ENCODE measurements around the gene TMTC2. TPM values are rescaled to one million over a fixed set of nuclear protein-coding genes. Genes with fewer than 3 reads are reported as not detected.

The TMTC2 gene
- total RNA-seq, 6 experiments from 2014 or later, result 0.75 to 3.2 (median 1.1) TPM

- Mint-ChIP-seq H3K4me1 (ENCODE audit: low read depth) (no peaks in the 10 kb centered on the region), H3K36me3 (ENCODE audit: low read depth) (no peaks in the 10 kb centered on the region), H3K27ac (no peak overlapping the region), H3K4me3 (no peak overlapping the region), H3K27me3 (ENCODE audit: insufficient read depth) (no peaks in the 10 kb centered on the region; the same call in 1 of the 2 replicates), H3K9me3 (peaks cover 17% of the 10 kb centered on the region)
- no peak for TF ChIP-seq CTCF (IDR thresholded peaks at IDR 0.05)
- no peak for DNase-seq
Measured at GRCh38 chr12:82972624-82973023, 285.9 kb downstream of the TMTC2 start.

- H3K4me3 Mint-ChIP-seq, result no peak overlapping the region
- no peaks in the 10 kb centered on the region for H3K36me3 Mint-ChIP-seq (ENCODE audit: low read depth)
- H3K9me3 Mint-ChIP-seq, result peaks cover 14% of the 10 kb centered on the region
- no peaks in the 10 kb centered on the region for H3K4me1 Mint-ChIP-seq (ENCODE audit: low read depth)
- no peak for TF ChIP-seq CTCF (IDR thresholded peaks at IDR 0.05)
- no peak for DNase-seq
- no peaks in the 10 kb centered on the region; the same call in 1 of the 2 replicates for H3K27me3 Mint-ChIP-seq (ENCODE audit: insufficient read depth)
- no peak overlapping the region for H3K27ac Mint-ChIP-seq
Measured at GRCh38 chr12:82973592-82973991, 286.9 kb downstream of the TMTC2 start.

- TF ChIP-seq CTCF (IDR thresholded peaks at IDR 0.05), result no peak
- no peaks in the 10 kb centered on the region for H3K36me3 Mint-ChIP-seq (ENCODE audit: low read depth)
- no peaks in the 10 kb centered on the region for H3K4me1 Mint-ChIP-seq (ENCODE audit: low read depth)
- H3K4me3 Mint-ChIP-seq, result no peak overlapping the region
- no peak overlapping the region for H3K27ac Mint-ChIP-seq
- DNase-seq, result no peak
- no peaks in the 10 kb centered on the region for H3K27me3 Mint-ChIP-seq (ENCODE audit: insufficient read depth)
- peaks cover 19% of the 10 kb centered on the region for H3K9me3 Mint-ChIP-seq
Measured at GRCh38 chr12:82981150-82981549, 294.4 kb downstream of the TMTC2 start.

- Mint-ChIP-seq H3K36me3 (ENCODE audit: low read depth) (no peaks in the 10 kb centered on the region), H3K27ac (no peak overlapping the region)
Measured at GRCh38 chr12:82994117-82994516, 307.4 kb downstream of the TMTC2 start.

GRCh38 chr12:82996168-82996812 is 309.6 kb downstream of the TMTC2 start:
- no peaks in the 10 kb centered on the region for H3K4me1 Mint-ChIP-seq (ENCODE audit: low read depth)
- peaks cover 6% of the 10 kb centered on the region; the same call in 1 of the 2 replicates for H3K36me3 Mint-ChIP-seq (ENCODE audit: low read depth)
- no peaks in the 10 kb centered on the region for H3K27me3 Mint-ChIP-seq (ENCODE audit: insufficient read depth)
- no peak for TF ChIP-seq CTCF (IDR thresholded peaks at IDR 0.05)
- no peak overlapping the region for H3K4me3 Mint-ChIP-seq
- no peak overlapping the region for H3K27ac Mint-ChIP-seq
- no peak for DNase-seq
- peaks cover 41% of the 10 kb centered on the region for H3K9me3 Mint-ChIP-seq

More at GRCh38 chr12:82994117-82994516, 307.4 kb downstream of the TMTC2 start:
- Mint-ChIP-seq H3K4me3 (no peak overlapping the region), H3K4me1 (ENCODE audit: low read depth) (no peaks in the 10 kb centered on the region), H3K9me3 (peaks cover 22% of the 10 kb centered on the region), H3K27me3 (ENCODE audit: insufficient read depth) (no peaks in the 10 kb centered on the region)
- TF ChIP-seq CTCF (IDR thresholded peaks at IDR 0.05), result no peak
- no peak for DNase-seq
